Measurements from ENCODE around the gene CYB5R4.

The CYB5R4 gene, protein sequence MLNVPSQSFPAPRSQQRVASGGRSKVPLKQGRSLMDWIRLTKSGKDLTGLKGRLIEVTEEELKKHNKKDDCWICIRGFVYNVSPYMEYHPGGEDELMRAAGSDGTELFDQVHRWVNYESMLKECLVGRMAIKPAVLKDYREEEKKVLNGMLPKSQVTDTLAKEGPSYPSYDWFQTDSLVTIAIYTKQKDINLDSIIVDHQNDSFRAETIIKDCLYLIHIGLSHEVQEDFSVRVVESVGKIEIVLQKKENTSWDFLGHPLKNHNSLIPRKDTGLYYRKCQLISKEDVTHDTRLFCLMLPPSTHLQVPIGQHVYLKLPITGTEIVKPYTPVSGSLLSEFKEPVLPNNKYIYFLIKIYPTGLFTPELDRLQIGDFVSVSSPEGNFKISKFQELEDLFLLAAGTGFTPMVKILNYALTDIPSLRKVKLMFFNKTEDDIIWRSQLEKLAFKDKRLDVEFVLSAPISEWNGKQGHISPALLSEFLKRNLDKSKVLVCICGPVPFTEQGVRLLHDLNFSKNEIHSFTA

DNA sequence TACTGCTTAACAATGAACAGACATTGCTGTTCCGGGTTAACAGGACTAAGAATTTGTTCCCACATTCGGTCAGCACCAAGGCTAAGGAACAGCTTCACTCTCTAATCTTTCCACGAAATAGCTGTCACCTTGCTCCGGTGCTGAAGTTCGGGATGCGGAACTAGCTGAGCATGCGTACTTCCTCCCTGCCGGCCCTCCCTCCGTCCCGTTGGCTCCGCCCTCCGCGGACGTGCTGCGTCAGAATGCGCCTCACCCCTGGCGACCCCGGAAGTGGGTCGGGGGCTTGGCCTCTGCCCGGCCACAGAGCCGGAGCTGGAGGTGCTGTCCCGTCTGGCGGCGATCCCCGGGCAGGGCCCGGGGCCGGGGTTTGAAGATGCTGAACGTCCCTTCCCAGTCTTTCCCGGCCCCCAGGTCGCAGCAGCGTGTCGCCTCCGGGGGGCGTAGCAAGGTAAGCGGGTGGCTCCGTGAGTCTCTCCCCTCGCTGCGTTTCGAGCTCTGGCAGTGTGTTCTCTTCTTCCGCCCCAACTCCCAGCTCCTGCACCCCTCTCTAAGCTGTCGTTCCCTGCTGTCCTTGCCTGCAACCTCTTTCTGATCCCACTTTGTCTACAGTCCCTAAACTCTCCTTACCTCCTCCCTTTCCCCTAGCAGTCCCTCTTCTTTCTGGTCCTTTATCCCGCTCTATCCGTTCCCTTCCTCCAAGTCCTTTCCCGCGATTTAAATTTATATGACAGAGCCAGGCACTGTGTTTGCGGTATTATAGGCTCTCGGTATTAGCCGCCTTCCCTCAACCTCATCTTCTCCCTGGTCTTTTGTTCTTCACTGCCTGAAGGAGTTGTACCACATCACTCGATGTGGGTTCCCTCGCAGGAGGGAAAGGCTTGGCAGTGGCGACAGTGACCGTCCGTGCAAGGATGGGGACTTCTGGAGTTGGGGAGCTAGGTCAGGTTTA, at the start of gene CYB5R4:
Gene CYB5R4, plus strand, starts transcription at position 280 of the 949 bp plus-strand sequence. Its CDS starts 94 bp downstream, at position 374.
- peak; percentile 95 for DNase-seq

DNA sequence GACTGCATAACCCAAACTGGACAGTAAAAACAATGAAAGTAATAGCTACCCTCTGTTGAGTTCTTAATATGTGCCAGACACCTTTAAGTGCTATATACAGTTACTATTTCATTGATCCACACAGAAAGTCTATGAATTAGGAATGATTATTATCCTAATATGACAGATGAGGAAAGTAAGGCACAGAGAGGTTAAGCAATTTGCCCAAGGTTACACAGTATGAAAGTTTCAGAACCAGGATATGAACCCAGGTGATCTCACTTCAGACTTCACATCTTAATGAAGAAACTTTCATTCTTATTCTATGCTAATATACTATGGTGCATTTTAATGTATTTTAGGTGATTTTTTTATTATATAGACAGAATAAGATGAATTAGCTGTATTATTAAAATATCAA, 46.9 kb upstream of the CYB5R4 start:
- DNase-seq, result no peak

DNA sequence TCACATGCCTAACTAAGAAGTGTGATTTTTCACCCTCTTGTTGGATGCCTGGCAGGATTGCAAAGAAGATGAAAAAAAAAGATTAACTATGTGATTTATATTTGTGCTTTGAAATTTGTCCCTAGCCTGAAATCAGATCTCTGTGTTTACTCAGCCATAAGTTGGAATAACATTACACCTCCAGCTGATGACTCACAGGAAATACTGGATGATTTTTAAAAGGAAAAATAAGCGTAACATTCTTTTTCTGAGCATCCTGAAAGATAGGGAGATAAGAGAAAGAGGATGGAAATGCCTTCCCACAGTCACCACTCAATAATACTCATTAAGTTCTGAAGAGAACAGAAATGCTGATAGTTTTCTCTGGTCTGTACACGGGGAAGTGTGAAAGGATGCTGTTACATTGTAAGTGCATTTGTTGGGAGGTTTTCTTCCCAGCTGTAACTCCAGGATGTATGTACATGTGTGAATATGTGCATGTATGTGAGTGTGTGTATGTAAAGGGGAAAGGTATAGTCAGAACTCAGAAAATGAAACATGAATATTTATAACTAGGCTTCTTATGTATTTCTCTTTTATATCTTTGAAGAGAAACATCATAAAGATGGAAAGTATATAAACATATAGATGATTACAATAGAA, 43.7 kb upstream of the CYB5R4 start:
- no peak for DNase-seq

DNA sequence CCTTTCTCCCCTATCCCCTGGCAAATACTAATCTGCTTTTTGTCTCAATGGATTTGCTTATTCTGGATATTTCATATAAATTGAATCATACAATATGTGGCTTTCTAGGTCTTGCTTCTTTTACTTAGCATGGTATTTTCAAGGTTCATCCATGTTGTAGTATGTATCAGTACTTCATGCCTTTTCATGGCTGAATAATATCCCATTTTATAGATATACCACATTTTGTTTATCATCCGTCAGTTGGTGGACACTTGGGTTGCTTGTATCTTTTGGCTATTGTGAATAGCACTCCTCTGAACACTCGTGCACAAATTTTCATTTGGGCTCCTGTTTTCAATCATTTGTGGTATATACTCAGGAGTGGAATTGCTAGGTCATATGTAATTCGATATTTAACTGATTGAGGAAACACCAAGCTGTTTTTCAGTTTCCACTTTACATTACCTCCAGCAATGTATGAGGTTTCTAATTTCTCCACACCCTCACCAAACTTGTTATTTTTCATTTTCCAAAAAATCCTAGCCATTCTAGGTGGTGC, 36.8 kb upstream of the CYB5R4 start:
- DNase-seq, result no peak

DNA sequence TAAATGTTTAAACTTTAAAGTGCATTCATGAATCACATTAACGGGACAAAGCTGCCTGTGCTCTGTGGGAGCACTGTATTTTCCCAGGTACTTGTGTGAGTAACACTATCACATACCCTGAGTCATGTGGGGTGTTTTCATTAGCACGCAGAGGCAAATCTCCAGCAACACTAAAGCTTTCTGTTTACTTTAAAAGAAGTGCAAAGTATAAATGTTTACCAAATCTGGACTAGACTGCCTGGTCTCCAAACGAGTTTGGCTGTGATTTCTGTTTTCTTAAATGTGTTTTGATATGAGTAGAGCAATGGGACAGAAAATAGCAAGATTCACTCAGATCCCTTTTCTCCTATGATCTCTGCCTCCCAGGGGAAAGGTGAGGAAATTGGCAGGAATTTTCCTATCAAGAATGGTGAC, 35.1 kb upstream of the CYB5R4 start:
- no peak for DNase-seq

DNA sequence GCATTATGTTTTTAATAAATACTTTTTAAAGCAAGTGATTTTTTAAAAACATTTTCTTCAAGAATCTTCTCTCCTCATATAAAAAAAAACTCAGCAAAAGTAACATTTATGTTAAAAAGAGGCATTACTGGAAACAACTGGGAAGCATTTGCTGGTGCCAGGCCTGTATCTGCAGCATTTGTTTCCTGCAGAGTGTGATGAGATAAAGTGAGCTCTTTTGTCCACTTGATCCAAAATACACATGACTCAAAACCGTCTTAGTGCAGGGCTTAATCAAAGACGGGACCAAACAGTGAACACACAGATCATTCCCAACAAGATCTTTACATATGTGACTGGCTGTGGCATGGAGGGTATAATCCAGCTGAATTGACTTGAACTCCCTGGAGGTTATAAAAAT, 34.7 kb upstream of the CYB5R4 start:
- no peak for DNase-seq

DNA sequence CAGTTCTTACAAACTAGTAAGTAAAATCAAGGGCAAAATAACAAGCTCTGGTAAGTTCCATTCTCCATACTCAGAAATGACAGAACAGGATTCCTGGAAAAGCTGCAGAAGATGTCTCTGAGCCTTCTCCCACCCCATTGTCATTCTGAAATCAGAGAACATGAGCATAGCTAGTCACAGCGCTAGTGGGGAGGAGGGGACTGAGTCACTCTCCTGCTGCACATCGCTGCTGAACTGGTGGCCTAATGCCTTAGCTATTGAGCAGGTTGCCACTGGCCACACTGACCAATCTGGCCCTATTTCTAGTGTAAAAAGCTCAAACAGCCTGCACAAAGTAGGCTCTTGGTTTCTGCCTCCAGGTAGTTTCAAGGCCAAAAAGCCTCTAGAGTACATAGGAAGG, 32.4 kb upstream of the CYB5R4 start:
- no peak for DNase-seq

DNA sequence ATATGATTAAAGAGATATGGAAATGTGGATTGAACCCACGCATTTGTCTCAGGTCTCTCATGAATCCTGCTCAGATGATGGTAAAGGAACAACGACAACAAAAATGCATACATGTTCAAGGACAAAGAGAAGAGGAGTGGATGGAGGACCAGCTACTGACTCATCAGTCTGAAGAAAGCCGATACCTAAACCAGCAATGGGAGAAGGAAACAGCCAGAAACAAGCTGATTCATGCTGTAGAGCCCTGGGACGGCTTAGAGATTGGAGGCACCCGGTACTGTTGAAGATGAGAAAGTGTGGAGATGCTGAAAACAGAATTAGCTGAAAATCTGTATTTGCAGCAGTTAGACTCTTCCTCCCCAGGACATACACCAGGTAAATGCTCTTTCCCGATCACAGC, 20.8 kb upstream of the CYB5R4 start:
- no peak for DNase-seq

DNA sequence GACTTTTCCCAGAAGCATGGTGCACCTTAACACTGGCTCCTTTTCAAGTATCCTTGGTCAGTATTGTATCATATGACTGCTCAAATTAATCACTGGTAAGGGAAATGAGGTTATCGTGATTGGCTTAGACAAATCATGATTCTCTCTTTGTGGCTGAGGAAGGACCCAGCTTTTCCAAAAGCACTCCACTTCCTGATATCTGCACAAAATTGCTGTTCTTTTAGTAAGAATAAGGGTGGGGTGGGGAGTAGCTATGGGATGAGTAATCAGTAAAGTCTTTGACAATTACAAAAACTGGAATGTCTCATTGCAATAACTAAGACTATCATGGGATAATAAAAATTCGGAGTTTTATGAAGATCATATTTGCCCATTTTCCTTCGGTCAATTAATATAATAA, 15.3 kb upstream of the CYB5R4 start:
- no peak for DNase-seq

DNA sequence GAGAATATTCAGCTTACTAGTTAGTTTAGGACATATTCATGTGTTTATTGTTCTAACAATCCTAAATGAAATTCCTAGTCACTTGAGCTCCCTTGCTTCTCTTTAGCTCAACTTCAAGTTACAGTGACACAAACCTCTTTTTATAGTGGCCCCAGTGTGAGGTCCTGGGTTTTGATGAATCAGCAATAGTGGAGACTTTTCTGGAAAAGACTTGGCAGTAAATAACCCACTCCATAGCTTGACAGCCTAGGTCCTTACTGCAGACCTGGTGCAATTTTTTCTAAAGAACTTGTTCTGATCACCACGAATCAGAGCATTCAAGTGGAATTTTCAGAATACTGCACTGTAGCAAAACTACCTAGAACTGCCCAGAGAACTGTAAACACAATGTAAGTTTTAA, 13.2 kb upstream of the CYB5R4 start:
- DNase-seq, result no peak

DNA sequence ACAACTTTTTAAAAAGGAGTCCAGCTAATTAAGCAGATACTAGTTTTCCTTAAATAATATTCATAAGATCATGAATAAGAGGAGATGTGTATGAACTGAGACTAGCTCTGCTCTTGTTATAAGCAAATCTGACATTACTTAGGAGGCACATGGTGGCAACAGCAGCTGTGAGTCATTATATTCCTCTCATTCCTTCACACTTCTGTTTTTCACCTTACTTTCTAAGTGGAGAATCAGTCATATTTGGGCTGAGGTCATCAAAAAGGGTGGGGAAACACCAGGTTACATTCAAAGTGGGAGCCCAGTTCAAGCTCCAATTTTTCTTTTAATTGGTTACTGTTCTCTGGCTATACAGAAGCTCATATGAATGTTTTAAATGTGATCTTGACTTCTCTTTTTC, 12.3 kb upstream of the CYB5R4 start:
- DNase-seq, result no peak

DNA sequence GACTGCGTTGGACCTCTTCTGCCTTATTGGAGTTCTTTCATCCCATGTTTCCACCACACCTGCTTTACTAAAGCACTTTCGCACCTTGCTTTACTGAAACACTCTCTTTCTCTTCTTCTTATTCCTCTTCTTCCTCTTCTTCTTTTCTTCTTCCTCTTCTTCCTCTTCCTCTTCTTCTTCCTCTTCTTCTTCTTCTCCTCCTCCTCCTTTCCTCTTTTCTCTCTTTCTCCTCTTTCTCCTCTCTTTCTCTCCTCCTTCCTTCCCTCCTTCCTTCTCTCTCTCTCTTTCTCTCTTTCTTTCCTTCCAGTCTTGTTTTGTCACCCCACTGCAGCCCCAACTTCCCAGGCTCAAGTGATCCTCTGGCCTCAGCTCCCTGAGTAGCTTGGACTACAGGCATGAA, 10.4 kb upstream of the CYB5R4 start:
- DNase-seq, result no peak

DNA sequence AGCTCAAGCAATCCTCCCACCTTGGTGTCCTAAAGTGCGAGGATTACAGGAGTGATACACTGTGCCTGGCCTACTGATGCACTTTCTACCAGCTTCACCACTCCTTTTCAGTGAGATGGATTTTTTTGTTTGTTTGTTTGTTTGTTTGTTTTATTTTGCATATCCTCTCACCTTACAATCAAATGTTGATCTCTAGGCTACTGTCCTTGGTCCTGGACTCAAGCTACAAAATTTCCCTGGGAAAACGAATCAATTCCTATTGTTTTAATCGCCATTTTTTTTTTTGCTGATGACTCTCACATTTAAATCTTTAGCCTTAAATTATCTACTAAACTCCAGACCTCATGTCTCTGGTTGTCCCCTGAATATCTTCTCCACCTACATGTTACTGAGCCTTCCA, 9.9 kb upstream of the CYB5R4 start:
- no peak for DNase-seq

DNA sequence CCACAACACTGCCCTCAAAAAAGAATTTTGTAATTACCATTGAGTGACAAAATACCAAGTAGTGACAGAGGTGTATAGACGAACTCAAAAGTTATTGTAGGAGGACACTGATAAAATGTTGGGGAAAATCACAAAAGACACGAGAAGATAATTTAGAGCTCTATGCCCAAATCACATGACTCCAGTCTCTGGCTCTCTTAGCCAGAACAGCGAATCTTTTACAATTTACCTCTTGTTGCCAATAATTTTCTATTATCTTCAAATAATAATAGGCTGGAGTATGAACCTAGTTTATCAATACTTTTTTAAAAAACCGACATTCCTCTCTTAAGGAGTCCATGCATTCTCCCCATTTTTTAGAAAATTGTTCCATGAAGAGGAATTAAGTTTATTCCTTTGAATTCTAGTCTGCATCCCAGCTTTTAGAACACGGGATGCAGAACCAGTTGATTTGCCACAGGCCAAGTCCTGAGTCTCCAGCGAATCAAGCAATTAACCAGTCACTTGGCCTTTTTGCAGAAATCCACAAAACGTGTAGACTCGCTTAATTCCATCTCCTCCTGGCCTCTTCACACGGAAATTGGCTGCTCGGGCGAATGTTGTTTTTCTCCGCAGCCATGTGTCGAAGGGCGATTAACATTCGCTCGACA, 6.8 kb upstream of the CYB5R4 start:
- no peak for DNase-seq

DNA sequence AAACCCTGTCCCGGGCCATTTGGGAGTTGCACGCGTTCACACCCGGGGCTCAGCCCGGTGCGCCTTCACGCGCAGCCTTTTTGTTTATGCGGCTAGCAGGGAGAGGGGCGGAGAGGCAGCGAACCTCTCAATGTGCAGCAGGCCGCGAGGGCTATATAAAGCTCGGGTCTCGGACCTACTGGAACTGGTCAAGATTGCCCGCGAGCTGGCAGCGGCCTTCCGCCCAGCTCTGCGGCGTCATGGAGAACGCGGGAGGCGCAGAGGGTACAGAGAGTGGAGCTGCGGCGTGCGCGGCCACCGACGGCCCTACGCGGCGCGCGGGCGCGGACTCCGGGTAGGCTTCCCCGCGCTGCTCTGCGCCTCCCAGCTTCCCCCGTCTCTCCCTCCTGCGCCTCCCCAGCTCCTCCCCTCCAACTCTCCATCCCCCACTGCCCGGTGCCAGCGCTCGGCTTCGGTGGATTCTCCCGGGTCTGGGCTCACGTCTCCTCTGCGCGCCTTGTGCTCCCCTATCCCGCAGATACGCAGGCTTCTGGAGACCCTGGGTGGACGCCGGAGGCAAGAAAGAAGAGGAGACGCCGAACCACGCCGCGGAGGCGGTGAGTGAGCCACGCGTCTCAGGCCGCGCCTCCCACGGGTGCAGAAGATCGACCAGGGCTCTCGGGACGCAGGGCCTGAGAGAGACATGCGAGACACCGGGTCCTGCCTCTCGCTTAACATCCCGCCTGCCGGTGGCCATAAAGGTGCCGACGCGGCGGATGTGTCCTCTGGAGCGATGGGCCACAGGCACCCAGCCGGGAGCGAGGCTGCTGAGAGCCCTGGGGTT, 6.1 kb upstream of the CYB5R4 start, which contains the start of gene RIPPLY2:
Gene RIPPLY2, plus strand, starts transcription at position 183 of the 823 bp plus-strand sequence. Its CDS starts 57 bp downstream, at position 240.
- DNase-seq, result peak; percentile 31

DNA sequence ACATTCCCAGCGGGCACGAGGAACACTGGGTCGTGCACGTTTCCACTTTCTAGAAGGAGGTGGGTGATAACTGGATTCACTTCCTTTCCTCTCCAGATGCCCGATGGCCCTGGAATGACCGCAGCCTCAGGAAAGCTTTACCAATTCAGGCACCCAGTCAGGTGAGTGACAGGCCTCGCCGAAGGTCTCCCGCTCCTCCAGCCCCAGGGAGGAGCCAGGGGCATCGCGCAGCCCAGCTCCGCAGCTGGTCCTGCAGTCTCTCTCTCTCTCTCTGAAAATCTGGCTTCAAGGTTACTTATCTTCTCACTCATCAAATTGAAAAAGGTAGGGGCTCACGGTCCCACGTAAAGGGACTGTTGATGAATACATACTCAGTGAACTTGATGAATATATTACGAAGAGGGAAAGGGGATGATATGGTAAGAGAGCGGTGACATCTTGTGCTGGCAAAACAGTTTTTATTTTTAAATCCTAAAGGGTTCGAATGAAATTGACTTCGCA, 5.4 kb upstream of the CYB5R4 start:
- DNase-seq, result no peak

DNA sequence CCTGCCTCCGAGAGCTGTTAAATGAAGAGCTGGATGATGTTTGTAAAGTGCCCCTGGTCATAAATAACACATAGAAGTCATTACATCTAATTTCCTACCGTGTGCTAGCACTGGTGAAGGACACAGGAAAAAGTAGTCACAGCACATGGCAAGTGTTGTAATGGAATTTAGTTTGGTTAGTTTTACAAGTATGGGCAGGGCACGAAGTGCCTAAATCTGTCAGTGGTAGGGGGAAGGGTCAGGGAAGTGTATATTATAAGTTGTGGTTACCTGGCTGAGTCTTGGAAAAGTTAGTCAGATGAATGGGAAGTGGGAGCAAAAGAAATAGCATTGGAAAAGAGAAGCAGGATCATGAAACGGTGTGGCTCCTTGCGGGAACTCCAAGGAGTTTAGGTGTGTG, 4.7 kb upstream of the CYB5R4 start:
- no peak for DNase-seq

DNA sequence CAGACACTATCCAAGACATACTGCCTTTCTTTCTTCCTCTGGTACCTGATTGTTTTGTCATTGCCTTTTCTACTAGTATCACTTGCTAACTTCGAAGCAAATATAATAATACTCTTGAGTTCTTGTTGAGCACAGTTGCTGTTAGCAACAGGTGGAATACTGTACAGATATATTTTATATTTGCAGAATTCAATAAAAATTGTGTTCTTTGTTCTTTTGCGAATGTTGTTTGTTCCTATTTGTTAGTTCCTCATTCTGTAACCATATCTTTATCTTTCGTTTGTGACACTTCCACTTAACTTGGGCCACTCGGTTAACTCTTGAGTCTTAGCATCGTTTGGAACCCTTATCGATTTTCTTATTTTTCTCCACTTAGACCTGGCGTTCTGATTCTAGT, 868 bp downstream of the CYB5R4 start:
- DNase-seq, result no peak

DNA sequence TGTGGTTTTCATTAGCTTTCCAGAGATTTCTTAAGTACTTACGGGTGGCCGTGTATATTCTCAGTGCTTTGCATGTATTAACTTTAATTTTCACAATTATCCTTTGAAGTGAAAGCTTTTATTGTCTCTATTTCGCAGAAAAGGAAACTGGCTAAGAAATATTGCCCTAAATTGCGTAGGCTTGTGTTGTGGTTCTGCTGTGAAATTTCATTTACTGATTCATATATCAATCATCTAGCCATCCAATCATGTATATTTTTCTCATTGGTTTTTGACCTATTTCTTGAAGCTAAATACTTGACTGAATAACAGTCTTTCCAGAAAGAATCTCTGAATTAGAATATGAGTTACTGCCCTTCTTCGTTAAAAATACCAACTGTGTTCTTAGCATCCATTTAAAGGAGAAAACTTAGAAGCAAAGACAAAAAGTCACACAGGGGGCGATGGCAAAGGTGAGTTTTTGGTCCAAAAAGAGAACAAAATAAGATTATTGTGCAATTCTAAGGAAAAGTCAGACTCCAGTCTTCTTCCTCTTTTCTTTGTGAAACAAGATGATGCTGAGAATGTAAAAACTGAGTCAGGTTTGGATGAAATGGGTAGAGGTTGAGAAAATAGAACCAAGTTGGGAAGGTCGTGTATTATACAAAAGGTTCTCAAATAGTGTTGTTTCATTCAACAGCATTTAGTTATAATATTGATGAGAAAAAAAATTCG, 1.4 kb downstream of the CYB5R4 start:
- DNase-seq, result no peak

DNA sequence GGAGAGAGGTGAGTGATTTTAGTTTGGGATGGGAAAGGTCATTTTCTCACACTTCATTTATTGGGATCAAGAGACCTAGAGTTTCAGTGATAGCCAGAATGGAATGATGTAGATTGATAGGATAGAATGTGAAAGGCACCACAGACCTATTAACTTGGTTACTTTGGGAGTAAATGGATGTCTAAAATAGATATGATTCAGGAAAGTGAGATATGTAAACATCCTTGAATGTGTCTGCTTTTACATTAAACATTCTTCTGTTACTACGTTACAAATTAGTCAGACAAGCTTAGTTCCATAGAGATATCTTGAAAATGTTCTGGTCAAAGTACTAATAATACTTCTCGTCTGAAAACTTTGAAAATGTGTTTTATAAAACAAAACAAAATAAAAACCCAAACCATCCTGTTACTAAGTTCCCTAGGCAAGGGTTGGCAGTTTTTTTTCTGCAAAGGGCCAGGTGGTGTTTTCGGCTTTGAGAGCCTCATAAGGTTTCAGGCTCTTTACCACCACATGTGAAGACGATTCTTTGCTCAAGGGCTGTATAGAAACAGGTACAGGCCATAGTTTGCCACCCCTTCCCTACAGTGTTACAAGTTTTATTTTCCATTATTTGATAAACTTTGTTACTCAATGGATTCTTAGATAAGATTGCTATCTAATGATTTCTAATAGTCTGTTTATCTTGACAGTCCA, 3.4 kb downstream of the CYB5R4 start:
- DNase-seq, result no peak

Data from stimulated activated CD4-positive, alpha-beta T cell treated with anti-CD3 and anti-CD28 coated beads, Interleukin-15, amount 100 ng/mL, for 24 hours (primary cell).